ENCODE measurements around the gene PI4KA.
"Not testable (repeated sequence)": the region's sequence is repeated elsewhere in the genome, so short reads cannot be mapped to it uniquely, and the experiment has no call there.

Gene PI4KA

DNA sequence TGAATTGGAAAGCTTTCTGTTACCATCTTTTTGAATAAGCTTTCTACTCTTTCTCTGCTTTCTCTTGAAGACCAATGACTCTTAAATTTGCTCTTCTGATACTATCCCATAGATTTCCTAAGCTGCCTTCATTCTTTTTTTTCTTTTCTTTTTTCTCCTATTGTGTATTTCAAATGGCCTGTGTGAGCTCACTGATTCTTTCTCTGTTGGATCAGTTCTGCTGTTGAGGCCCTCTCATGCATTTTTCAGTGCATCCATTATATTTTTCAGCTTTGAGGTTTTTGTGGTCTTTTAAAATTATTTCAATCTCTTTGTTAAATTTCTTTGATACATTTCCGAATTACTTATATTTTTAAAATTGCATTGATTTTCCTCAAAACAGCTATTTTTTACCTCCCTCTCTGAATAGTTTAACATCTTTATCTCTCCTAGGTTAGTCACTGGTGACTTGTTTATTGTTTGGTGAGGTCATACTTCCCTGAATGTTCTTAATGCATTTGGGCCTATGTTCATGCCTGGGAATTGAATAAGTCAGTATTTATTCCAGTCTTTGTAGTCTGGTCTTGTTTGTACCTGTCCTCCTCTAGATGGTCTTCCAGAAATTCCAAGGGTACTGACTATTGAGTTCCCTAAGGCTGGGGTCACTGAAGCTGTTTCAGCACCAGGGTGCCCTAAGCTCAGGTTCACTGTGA is 195.3 kb downstream of the PI4KA start:
- no peaks in the 10 kb centered on the region for H3K4me1 ChIP-seq (ENCODE audit: control insufficient read depth, insufficient read depth, low read length)
- no peak overlapping the region for H3K9ac ChIP-seq (ENCODE audit: low read depth, low read length)
- no peaks in the 10 kb centered on the region for H3K9me3 ChIP-seq (ENCODE audit: control insufficient read depth, insufficient read depth, low read length)
- no peak overlapping the region for H3K4me3 ChIP-seq (ENCODE audit: low read depth, low read length)
- no peaks in the 10 kb centered on the region for H3K27me3 ChIP-seq (ENCODE audit: control insufficient read depth, insufficient read depth, low read length)
- no peaks in the 10 kb centered on the region for H3K36me3 ChIP-seq (ENCODE audit: control insufficient read depth, insufficient read depth, low read length)

DNA sequence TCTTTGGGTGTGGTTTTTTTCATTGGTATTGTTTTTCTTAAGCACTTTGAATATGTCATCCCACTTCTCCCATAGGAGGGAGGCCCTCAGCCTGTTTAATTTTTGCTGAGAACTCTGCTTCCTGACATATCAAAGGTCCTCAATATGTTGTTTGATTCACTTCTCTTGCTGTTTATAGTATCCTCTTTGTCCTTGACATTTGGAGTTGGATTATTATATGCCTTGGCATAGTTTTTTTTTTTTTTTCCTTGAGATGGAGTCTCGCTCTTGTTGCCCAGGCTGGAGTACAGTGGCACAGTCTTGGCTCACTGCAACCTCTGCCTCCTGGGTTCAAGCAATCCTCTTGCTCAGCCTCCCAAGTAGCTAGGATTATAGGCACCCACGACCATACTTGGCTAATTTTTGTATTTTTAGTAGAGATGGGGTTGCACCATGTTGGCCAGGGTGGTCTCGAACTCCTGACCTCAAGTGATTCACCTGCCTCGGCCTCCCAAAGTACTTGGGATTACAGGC is 196.0 kb downstream of the PI4KA start:
- H3K4me3 ChIP-seq (ENCODE audit: low read depth, low read length); H3K9ac ChIP-seq (ENCODE audit: low read depth, low read length); H3K9me3 ChIP-seq (ENCODE audit: control insufficient read depth, insufficient read depth, low read length); H3K4me1 ChIP-seq (ENCODE audit: control insufficient read depth, insufficient read depth, low read length); H3K27me3 ChIP-seq (ENCODE audit: control insufficient read depth, insufficient read depth, low read length); H3K36me3 ChIP-seq (ENCODE audit: control insufficient read depth, insufficient read depth, low read length): not testable (repeated sequence)

DNA sequence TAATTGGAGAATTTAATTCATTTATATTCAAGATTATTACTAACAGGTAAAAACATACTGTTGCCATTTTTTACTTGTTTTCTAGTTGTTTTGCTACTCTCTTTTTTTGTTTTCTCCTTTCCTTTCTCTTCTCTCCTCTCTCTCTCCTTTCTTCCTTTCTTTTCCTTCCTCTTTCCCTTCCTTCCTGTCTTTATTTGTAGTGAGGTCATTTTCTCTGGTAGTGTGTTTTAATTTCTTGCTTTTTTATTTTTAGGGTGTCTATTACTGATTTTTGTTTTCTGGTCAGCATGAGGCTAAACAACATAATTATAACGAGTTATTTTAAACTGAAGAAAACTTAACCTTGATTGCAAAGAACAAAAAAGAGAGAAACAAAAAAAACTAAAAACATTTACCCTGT is 197.1 kb downstream of the PI4KA start:
- H3K4me3 ChIP-seq (ENCODE audit: low read depth, low read length), result no peak overlapping the region
- H3K4me1 ChIP-seq (ENCODE audit: control insufficient read depth, insufficient read depth, low read length), result no peaks in the 10 kb centered on the region
- no peak overlapping the region for H3K9ac ChIP-seq (ENCODE audit: low read depth, low read length)
- H3K9me3 ChIP-seq (ENCODE audit: control insufficient read depth, insufficient read depth, low read length), result no peaks in the 10 kb centered on the region
- H3K27me3 ChIP-seq (ENCODE audit: control insufficient read depth, insufficient read depth, low read length), result no peaks in the 10 kb centered on the region
- no peaks in the 10 kb centered on the region for H3K36me3 ChIP-seq (ENCODE audit: control insufficient read depth, insufficient read depth, low read length)

DNA sequence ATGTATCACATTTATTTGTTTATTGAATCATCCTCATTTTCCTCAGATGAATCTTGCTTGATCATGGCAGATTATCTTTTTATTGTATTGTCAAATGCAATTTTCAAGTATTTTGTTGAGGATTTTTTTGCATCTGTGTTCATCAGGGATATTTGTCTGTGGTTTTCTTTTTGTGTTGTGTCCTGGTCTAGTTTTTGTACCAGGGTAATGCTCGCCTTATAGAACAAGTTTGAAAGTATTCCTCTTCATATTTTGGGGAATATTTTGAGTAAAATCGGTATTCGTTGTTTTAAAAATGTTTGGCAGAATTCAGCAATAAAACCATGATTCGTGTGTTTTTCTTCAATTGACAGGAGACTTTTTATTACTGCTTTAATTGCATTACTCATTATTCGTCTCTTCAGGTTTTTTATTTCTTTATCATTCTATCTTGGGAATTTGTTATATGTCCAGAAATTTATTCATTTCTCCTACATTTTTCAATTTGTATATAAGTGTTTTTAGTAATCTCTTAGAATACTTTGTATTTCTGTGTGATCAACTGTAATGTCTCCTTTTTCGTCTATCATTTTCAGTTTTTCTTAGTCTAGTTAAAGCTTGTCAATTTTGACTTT is 198.1 kb downstream of the PI4KA start:
- no peaks in the 10 kb centered on the region for H3K27me3 ChIP-seq (ENCODE audit: control insufficient read depth, insufficient read depth, low read length)
- H3K4me1 ChIP-seq (ENCODE audit: control insufficient read depth, insufficient read depth, low read length), result no peaks in the 10 kb centered on the region
- H3K9me3 ChIP-seq (ENCODE audit: control insufficient read depth, insufficient read depth, low read length), result no peaks in the 10 kb centered on the region
- no peak overlapping the region for H3K4me3 ChIP-seq (ENCODE audit: low read depth, low read length)
- H3K36me3 ChIP-seq (ENCODE audit: control insufficient read depth, insufficient read depth, low read length), result no peaks in the 10 kb centered on the region
- no peak overlapping the region for H3K9ac ChIP-seq (ENCODE audit: low read depth, low read length)

GRCh38 chr22:20659920-20660319 is 198.7 kb downstream of the PI4KA start:
- no peaks in the 10 kb centered on the region for H3K36me3 ChIP-seq (ENCODE audit: control insufficient read depth, insufficient read depth, low read length)
- no peaks in the 10 kb centered on the region for H3K27me3 ChIP-seq (ENCODE audit: control insufficient read depth, insufficient read depth, low read length)
- no peak overlapping the region for H3K9ac ChIP-seq (ENCODE audit: low read depth, low read length)
- no peaks in the 10 kb centered on the region for H3K4me1 ChIP-seq (ENCODE audit: control insufficient read depth, insufficient read depth, low read length)
- no peak overlapping the region for H3K4me3 ChIP-seq (ENCODE audit: low read depth, low read length)
- no peaks in the 10 kb centered on the region for H3K9me3 ChIP-seq (ENCODE audit: control insufficient read depth, insufficient read depth, low read length)

- Histone ChIP-seq H3K4me3 (ENCODE audit: low read depth, low read length) (no peak overlapping the region), H3K9me3 (ENCODE audit: control insufficient read depth, insufficient read depth, low read length) (no peaks in the 10 kb centered on the region), H3K27me3 (ENCODE audit: control insufficient read depth, insufficient read depth, low read length) (no peaks in the 10 kb centered on the region), H3K9ac (ENCODE audit: low read depth, low read length) (no peak overlapping the region), H3K36me3 (ENCODE audit: control insufficient read depth, insufficient read depth, low read length) (no peaks in the 10 kb centered on the region), H3K4me1 (ENCODE audit: control insufficient read depth, insufficient read depth, low read length) (no peaks in the 10 kb centered on the region)
These were observed 199.4 kb downstream of the PI4KA start for GRCh38 chr22:20659258-20659657.

DNA sequence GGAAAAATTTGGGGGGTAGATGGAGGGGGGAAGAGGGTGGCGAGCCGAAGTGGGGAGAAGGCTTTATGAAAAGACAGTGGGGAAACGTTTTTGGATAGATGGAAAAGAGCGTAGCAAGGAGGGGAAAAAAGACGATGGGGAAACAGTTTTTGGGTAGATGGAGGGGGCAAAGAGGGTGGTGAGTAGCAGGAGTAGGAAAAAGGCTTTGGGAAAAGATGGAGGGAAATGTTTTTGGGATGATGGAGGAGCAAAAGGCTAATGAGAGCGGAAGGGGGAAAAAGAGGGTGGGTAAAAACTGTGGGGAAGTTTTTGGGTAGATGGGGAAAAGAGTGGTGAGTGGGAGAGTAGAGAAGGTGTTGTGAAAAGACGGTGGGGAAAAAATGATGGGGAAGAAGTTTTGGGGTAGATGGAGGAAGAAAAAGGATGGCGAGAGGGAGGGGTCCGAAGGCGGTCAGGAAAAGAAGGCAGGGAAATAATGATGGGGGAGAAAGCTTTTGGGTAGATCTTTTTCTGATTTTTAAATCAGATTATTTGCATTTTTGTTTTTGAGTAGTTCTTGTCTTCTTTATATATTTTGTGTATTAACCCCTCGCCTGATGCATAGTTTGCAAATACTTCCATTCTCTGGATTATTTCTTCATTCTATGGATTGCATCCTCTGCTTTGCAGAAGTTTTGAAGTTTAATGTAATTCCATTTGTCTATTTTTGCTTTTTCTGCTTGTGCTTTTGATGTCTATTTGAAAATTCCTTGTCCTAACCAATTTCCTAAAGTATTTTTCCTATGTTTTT is 200.0 kb downstream of the PI4KA start:
- Histone ChIP-seq H3K36me3 (ENCODE audit: control insufficient read depth, insufficient read depth, low read length) (no peaks in the 10 kb centered on the region), H3K9ac (ENCODE audit: low read depth, low read length) (no peak overlapping the region), H3K4me1 (ENCODE audit: control insufficient read depth, insufficient read depth, low read length) (no peaks in the 10 kb centered on the region), H3K27me3 (ENCODE audit: control insufficient read depth, insufficient read depth, low read length) (no peaks in the 10 kb centered on the region), H3K4me3 (ENCODE audit: low read depth, low read length) (no peak overlapping the region), H3K9me3 (ENCODE audit: control insufficient read depth, insufficient read depth, low read length) (no peaks in the 10 kb centered on the region)

DNA sequence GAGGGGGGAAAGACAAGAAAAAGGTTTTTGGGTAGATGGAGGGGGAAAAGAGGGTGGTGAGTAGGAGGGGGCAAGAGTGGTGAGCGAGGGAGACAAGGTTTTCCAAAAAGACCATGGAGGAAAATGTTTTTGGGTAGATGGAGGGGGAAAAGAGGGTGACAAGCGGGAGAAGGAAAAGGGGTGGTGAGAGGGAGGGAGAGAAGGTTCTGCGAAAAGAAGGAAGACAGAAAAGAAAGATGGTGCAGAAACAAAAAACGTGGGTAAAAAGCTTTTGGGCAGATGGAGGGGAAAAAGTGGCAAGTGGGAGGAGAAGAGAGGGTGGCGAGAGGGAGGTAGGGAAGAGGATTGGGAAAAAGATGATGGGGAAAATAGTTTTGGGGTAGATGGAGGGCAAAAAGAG is 200.6 kb downstream of the PI4KA start:
- Histone ChIP-seq H3K27me3 (ENCODE audit: control insufficient read depth, insufficient read depth, low read length) (no peaks in the 10 kb centered on the region), H3K36me3 (ENCODE audit: control insufficient read depth, insufficient read depth, low read length) (no peaks in the 10 kb centered on the region), H3K4me1 (ENCODE audit: control insufficient read depth, insufficient read depth, low read length) (no peaks in the 10 kb centered on the region), H3K9ac (ENCODE audit: low read depth, low read length) (no peak overlapping the region), H3K4me3 (ENCODE audit: low read depth, low read length) (no peak overlapping the region), H3K9me3 (ENCODE audit: control insufficient read depth, insufficient read depth, low read length) (no peaks in the 10 kb centered on the region)

Data from iPS-15b (cell line).